HG03135 (cell line): ENCODE results near the gene APBB2.
A peak's percentile ranks its signal among the peaks of the same experiment; 100 is the strongest.

ENCODE experiments used
- ATAC-seq: cut with Tn5 transposase; IDR thresholded peaks from one replicate; pipeline ENCODE4 v1.9.1; 2021; ENCODE audit warnings: mild to moderate bottlenecking, moderate library complexity; ENCODE audit not compliant: unreplicated experiment

Gene APBB2

GRCh38 chr4:40875507-40876150 lies 338.7 kb downstream of the APBB2 start:
- peak; percentile 75 for ATAC-seq

- no peak for ATAC-seq
Measured at GRCh38 chr4:40874901-40875300, 339.4 kb downstream of the APBB2 start.

- no peak for ATAC-seq
Measured at GRCh38 chr4:40874331-40874730, 340.0 kb downstream of the APBB2 start.

GRCh38 chr4:40871695-40872250 lies 342.6 kb downstream of the APBB2 start:
- ATAC-seq = no peak

GRCh38 chr4:40870150-40870549 lies 344.2 kb downstream of the APBB2 start:
- ATAC-seq = no peak

GRCh38 chr4:40865696-40866095 lies 348.6 kb downstream of the APBB2 start:
- ATAC-seq = no peak

GRCh38 chr4:40864531-40864930 lies 349.8 kb downstream of the APBB2 start:
- ATAC-seq = no peak

- ATAC-seq = no peak
Measured at GRCh38 chr4:40858962-40859361, 355.4 kb downstream of the APBB2 start.

GRCh38 chr4:40857956-40858355 lies 356.4 kb downstream of the APBB2 start:
- ATAC-seq = no peak

- ATAC-seq = peak; percentile 72
Measured at GRCh38 chr4:40856840-40857362, 357.4 kb downstream of the APBB2 start.

GRCh38 chr4:40856277-40856839 lies 358.0 kb downstream of the APBB2 start:
- peak; percentile 9 for ATAC-seq

GRCh38 chr4:40850496-40850895 lies 363.8 kb downstream of the APBB2 start:
- ATAC-seq = no peak

GRCh38 chr4:40848940-40849339 lies 365.4 kb downstream of the APBB2 start:
- ATAC-seq = no peak

GRCh38 chr4:40848251-40848650 lies 366.1 kb downstream of the APBB2 start:
- ATAC-seq = no peak

- no peak for ATAC-seq
Measured at GRCh38 chr4:40846532-40846931, 367.8 kb downstream of the APBB2 start.

- no peak for ATAC-seq
Measured at GRCh38 chr4:40845154-40845835, 369.0 kb downstream of the APBB2 start.

GRCh38 chr4:40844261-40844660 lies 370.1 kb downstream of the APBB2 start:
- no peak for ATAC-seq

GRCh38 chr4:40843696-40844095 lies 370.6 kb downstream of the APBB2 start:
- no peak for ATAC-seq

GRCh38 chr4:40842725-40843423 lies 371.5 kb downstream of the APBB2 start:
- no peak for ATAC-seq

- ATAC-seq = no peak
Measured at GRCh38 chr4:40842318-40842717, 372.0 kb downstream of the APBB2 start.

GRCh38 chr4:40840985-40841571 lies 373.3 kb downstream of the APBB2 start:
- peak; percentile 72 for ATAC-seq
